Measurements from ENCODE around the gene SS18L1. TPM values are rescaled to one million over a fixed set of nuclear protein-coding genes. Genes with fewer than 3 reads are reported as not detected.

The SS18L1 gene
- total RNA-seq, 1 experiment from 2014 or later, result 5.8 TPM

DNA sequence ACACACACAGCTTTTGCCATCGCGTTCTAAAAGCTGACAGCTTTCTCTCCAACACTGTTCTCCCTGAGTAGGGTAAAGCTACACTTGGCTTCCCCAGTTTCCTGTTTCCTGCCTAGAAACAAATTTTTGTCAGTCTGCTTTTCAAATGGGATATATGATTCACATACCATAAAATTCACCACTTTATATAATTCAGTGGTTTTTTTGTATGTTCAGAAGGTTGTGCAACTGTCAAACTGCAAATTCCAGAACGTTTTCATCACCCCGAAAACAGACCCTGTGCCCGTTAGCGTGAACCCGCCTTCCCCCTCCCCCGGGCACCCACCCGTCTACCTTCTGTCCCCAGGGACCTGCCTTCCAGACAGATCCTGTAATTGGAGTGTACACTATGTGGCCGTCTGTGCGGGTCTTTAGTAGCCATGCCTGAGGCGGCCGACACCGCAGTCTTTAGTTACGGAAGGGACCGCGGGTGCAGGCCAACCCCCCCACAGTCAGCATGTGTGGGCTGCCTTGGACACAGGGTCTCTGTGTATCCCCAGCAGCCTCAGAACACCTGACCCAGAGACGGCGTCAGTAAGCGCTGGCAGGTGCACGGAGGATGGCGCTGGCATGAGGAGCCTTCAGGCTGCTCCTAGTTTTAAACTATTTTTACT, 59.9 kb downstream of the SS18L1 start:
- no peaks in the 10 kb centered on the region for H3K9me3 ChIP-seq
- no peak for DNase-seq
- peaks cover 40% of the 10 kb centered on the region for H3K36me3 ChIP-seq
- no peaks in the 10 kb centered on the region for H3K27me3 ChIP-seq
- no peak overlapping the region for H3K4me3 ChIP-seq

DNA sequence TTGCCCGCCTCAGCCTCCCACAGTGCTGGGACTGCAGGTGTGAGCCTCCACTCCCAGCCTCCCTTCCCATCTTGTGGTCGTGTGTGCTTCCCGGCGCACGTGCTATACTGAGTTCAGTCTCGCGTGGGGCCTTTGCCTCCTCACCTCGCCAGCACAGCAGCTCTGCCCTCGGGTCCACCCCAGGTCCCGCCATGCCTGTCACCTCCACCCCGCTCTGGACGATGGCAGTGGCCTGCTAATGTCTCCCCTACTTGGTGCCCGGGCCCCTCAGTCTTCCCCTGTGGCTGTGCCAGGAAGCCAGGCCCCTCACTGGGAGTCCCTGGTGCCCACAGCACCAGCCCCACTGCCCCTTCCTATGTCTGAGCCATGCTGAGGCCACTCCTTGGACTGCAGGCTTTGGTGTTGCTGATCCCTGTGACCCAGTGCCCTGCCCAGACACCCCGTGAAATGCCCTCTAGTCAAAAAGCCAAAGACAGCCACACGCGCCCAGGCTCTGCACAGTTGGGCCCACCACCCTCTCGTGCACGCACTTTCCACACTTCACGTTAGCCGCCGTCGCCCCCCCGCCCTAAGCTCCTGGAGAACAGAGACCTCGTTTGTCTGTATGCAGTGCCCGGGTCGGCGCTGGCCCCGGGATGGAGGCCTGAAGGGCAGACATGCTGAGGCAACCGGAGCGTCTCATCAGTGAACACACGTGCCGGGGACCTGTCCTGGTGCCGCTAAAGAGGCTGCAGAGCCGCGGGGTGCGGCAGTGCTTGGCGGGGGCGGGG, 62.2 kb downstream of the SS18L1 start:
- Histone ChIP-seq H3K27me3 (no peaks in the 10 kb centered on the region), H3K9me3 (no peaks in the 10 kb centered on the region), H3K36me3 (peaks cover 23% of the 10 kb centered on the region), H3K4me3 (no peak overlapping the region)
- no peak for DNase-seq

DNA sequence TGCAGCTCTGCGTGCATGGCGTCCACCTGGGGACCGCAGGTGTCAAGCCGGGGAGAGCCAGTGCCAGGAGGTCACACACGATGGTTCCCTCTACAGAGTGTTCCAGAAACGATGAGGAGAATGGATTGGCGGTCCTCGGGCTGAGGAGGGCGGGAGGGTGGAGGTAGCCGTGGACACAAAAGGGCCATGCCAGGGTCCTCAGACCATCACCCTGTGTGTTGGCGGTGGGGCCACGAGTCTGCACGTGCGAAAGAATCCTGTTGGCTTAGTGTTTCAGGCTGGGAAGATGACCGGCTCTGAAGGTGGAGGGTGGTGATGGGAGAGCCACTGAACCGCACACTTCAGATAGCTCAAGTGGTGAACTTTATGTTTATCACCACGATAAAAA, 62.8 kb downstream of the SS18L1 start:
- no peak for DNase-seq
- no peaks in the 10 kb centered on the region for H3K27me3 ChIP-seq
- H3K9me3 ChIP-seq, result no peaks in the 10 kb centered on the region
- H3K36me3 ChIP-seq, result peaks cover 17% of the 10 kb centered on the region
- no peak overlapping the region for H3K4me3 ChIP-seq

DNA sequence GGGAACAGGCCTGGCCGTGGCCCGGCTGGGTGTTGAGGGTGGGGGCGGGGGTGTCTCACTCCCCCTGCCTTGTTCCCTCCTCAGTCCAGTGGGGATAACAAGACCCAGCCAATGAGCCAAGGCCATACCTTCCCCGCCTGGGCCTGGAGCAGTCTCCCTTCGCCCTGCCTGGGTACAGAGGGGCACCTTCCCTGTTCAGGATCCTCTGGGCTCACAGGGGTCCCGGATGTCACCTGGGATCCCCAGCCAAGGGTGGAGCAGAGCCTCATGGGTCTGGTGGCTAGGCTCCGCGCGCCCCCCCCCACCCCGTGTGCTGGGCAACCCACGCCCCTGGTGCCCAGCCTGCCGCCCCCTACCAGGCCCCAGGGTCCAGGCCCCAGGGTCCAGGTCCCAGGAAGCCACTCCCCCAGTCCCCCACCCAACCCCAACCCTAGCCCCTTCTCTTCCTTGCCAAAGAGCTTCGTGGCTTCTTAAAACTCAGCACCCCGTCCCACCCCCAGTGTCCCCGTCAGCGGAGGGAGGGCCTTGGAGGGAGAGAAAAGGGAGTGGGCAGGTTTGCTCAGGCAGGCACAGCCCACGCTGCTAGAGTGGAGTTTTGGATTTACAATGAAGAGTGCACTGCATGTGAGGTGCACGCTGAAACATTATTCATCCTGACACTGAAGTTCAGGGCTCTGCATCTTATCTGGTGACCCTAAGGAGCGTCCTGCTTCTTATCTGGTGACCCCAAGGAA, 64.7 kb downstream of the SS18L1 start:
- no peak for DNase-seq
- H3K4me3 ChIP-seq, result no peak overlapping the region
- H3K36me3 ChIP-seq, result peaks cover 1% of the 10 kb centered on the region; the same call in 1 of the 2 replicates
- H3K9me3 ChIP-seq, result no peaks in the 10 kb centered on the region
- H3K27me3 ChIP-seq, result no peaks in the 10 kb centered on the region

DNA sequence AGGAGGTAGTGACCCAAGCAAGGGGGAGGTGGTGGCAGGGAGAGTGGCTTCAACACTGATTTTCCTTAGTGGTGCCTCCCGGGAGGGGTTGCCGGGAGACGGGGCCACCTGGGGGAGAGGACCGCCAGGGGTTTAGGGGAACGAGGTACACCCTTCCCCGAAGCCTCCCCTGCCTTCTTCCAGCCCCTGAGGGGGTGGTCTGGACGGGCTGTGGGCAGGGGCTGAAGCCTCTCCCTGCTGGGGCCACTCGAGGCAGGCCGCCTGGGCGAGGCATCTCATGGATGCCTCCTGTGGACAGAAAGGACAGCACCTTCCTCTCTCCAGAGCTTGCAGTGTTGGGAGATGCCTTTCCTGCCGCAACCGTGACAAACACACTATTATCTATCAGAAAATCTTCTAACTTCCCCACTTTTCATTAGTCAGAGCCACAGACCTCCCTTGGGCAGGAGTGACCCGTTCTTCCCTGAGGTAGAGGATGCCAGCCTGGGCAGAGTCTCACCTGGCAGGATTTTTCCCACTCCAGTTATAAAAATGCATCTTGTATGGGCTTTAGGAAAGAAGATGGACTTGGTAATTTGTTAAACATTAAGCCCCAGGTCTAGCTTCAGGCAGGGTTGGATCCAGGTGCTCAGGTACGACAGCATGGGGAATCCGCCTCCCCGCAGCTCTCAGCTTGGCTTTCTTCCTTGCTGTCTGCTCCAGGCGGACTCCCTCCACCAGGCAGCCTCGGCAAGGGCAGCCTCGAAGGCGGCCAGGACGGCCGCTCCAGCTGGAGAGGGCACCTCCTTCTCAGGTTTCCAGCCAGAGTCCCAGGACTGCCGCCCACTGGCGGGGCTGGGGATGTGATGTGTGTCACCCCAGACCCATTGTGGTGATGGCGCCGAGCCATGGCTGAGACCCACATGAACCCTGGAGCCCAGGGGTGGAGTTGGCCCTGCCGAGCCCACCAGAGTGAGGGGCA, 65.5 kb downstream of the SS18L1 start:
- Histone ChIP-seq H3K36me3 (no peaks in the 10 kb centered on the region), H3K9me3 (no peaks in the 10 kb centered on the region), H3K4me3 (no peak overlapping the region), H3K27me3 (peaks cover 4% of the 10 kb centered on the region; the same call in 1 of the 2 replicates)
- DNase-seq, result peak; percentile 33

DNA sequence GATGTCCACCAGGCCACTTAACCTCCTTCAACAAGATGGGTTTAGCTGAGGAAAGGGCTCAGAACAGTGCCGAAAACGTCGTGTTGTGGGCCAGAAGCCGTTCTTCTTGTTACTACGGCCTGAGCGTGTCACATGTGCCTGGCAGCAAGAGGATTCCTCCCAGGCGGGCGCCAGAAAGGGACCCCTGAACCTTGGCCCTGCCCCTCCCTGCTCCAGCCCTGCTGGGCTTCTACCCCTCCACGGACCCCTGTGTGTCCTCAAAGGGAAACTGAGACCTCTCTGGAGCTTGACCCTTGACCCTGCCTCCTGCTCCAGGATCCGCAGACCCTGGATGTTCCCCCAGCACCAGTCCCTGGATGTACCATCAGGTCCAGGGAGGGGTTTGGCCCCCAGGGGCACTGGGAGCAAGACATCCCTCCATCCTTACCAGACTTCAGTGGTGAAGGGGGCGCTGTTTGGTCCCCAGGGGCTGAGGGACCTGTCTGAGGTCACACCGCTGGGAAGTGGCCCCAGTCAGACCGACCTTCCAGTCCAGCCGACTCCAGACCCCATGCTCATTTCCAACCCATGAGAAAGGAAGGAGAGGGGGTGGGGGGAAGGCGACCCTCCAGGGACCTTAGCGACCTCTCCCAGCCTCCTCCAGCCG, 66.4 kb downstream of the SS18L1 start:
- Histone ChIP-seq H3K27me3 (peaks cover 13% of the 10 kb centered on the region), H3K36me3 (no peaks in the 10 kb centered on the region)
- no peak for DNase-seq

DNA sequence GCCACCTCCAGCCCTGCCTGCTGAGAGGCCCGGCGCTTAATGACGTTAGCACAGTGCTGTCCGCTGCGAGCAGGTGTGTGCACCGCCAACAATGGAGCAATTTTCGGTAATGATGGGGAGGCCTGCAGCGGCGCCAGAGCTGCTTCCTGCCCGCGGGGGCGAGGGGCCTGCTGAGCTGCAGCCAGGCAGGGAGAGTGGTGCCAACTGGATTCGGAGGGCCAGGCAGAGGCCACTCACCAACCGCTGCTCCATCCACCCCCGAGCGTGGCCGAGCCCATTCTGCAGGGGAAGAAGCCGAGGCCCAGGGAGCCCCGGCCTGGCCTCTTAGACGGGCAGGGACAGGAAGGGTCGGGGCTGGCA, 66.9 kb downstream of the SS18L1 start:
- H3K27me3 ChIP-seq, result peaks cover 18% of the 10 kb centered on the region
- no peak for DNase-seq

More for the DNA sequence above, 66.4 kb downstream of the SS18L1 start:
- Histone ChIP-seq H3K4me3 (no peak overlapping the region), H3K9me3 (no peaks in the 10 kb centered on the region)

DNA sequence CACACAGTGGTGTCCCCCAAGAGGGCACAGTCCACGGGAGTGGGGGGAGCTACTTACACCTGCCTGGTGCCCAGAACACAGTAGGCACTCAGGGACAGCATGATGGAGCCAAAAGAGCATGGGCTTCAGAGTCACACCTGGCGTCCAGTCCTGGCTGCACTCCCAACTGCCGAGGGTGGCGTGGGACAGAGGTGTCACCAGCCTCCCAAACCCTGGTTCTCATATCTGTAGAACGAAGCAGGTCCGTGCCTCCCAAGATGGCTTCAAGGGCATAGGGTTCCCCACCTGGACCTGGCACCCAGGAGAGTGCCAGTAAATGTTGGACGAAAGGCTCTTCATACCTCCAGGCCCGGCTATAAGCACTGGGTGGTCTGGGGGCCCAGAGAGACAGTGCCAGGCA, 67.6 kb downstream of the SS18L1 start:
- no peak for DNase-seq

More for the DNA sequence above, 66.9 kb downstream of the SS18L1 start:
- Histone ChIP-seq H3K36me3 (no peaks in the 10 kb centered on the region), H3K9me3 (no peaks in the 10 kb centered on the region), H3K4me3 (no peak overlapping the region)

DNA sequence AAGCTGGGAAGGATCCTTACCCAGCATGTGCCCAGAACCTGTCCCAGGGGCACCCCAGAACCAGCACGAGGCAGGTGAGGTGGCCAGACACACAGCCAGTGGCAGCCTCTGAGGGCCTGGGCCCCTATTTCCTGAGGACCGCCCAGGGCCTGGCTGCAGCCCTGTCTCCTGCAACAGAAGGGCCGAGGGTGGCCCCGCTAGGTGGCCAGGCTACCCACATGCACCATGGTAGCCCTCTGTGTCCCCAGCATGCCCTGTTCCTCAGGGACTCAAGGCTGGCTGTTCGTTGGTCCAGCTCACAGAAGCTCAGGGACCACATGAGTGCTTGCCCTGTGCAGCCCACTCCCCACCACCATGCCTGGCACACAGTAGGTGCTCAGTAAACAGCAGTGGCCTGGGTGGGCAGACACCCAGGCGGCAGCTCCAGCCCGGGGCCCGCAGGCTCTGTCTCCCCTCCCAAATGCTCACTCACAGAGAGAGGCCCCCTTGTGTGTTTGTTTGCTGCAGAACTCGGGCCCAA, 68.3 kb downstream of the SS18L1 start:
- peaks cover 32% of the 10 kb centered on the region for H3K27me3 ChIP-seq
- H3K36me3 ChIP-seq, result no peaks in the 10 kb centered on the region
- no peak for DNase-seq
- H3K9me3 ChIP-seq, result no peaks in the 10 kb centered on the region
- no peak overlapping the region for H3K4me3 ChIP-seq

More for the DNA sequence above, 67.6 kb downstream of the SS18L1 start:
- Histone ChIP-seq H3K36me3 (no peaks in the 10 kb centered on the region), H3K4me3 (no peak overlapping the region), H3K9me3 (no peaks in the 10 kb centered on the region), H3K27me3 (peaks cover 26% of the 10 kb centered on the region)

DNA sequence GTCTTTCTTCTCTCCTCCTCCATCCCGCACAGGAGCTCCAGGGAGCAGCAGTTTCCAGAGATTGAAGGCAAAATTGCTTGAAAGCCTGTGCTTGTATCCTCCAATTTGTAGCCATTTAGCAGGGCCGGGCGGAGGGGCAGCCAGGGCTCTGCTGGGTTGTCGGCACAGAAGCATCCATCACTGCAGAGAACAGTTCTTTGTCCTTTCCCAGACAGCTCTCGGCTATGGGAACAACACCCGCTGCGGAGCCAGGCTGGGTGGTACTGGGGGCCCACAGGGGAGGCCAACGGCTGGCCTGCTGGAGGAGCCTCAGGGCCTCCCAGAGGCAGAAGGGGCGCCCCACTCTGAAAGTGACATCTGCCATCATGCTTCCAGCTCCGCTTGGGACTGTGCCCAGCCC, 68.7 kb downstream of the SS18L1 start:
- Histone ChIP-seq H3K9me3 (no peaks in the 10 kb centered on the region), H3K36me3 (no peaks in the 10 kb centered on the region), H3K4me3 (no peak overlapping the region), H3K27me3 (peaks cover 36% of the 10 kb centered on the region)
- DNase-seq, result no peak

DNA sequence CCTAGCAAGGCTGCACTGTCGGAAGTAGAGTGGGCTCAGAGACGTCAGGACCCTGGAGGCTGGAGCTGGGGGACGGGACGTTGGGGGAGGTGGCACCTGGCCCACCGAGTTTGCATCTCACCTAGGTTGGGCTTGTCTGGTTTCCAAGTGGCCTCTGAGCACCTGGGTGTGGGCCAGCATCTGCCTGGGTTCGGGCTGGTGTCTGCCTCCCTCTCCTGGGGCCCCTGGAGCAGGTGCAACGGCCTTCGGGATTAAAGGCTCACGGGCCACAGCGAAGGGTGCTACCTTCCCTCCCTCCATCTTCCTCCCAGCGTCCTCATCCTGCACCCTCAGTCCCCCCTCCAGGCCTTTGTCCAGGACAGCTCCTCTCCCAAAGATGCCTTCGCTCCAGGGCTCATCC, 70.5 kb downstream of the SS18L1 start:
- no peak overlapping the region for H3K4me3 ChIP-seq
- no peaks in the 10 kb centered on the region for H3K36me3 ChIP-seq
- peaks cover 53% of the 10 kb centered on the region for H3K27me3 ChIP-seq
- H3K9me3 ChIP-seq, result no peaks in the 10 kb centered on the region
- no peak for DNase-seq

DNA sequence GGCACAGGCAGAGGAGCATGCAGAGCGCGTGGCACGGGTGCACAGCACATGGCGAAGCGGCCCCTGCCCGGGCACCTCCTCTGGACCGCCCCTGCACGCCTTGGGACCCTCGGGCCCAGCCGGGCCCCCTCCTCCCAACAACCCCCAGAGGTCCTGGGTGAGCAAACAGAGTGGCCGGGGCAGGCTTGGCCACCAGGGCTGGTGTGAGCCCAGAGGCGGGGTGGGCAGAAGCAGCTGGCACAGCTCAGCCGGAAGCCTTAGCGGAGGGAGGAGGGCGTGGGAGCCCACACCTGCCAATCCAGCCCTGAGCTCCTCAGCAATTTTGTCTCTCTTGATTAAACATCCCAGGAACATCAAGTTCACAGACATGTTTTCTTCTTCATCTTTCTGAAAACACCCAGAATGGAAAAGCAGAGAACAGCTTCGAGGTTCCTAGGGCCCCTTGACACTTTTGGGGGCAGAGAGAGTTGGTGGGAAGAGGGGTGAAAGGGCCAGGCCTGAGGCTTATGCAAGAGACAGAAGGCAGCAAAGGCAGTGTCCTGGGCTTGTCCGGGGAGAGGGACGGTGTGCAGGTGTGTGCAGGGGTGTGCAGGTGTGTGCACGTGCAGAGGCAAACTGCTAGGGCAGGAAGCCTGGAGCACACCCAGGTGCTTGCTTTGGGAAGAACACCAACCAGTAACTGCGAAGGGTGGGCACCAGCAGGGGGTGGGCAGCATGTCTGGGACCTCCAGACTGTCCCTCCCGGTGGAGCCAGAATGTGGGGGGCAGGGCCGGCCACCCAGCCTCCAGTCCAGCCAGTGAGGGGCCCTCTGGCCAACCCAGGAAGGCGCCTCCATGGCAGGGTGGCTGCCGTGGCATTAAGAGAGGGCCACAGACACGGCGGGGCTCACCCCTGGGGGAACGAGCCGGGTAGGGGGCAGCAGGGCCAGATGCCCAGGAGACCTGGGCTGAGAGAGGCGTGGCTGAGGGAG, 71.7 kb downstream of the SS18L1 start:
- no peaks in the 10 kb centered on the region for H3K9me3 ChIP-seq
- H3K36me3 ChIP-seq, result no peaks in the 10 kb centered on the region
- H3K27me3 ChIP-seq, result peaks cover 58% of the 10 kb centered on the region
- no peak for DNase-seq
- no peak overlapping the region for H3K4me3 ChIP-seq

DNA sequence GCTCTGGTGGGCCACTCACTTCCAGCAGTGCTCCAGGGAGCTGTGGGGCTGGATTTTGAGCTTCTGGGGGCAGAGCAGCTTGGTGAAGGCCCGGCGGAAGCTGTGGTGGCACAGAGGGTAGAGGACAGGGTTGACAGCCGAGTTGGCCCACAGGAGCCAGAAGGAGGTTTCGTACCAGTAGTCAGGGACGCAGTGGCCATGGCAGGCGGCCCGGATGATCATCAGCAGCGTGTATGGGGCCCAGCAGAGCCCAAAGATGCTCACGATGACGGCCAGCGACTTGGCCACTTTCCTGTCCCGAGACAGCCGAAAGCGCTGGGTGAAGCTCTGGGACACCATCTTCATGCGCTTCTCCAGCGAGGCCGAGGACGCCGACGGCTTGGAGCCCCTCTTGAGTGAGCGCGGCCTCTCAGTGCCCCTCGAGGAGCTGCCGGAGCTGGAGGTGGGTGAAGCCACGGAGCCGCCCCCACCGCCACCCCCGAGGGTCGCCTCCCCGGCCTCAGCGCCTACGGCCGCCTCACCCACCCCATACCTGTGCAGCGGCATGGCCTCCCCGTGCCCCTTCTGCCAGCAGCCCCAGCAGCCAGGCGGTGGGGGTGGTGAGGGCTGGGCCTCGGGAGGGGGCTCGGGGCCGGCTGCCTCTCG, 72.5 kb downstream of the SS18L1 start:
- no peak for DNase-seq
- no peaks in the 10 kb centered on the region for H3K36me3 ChIP-seq
- H3K4me3 ChIP-seq, result no peak overlapping the region
- no peaks in the 10 kb centered on the region for H3K9me3 ChIP-seq
- H3K27me3 ChIP-seq, result peaks cover 67% of the 10 kb centered on the region

Measured in MG63 (cell line).